SK-N-SH (cell line): ENCODE data around the gene UCN2.

Source experiments
- ELF1 ChIP-seq: IDR thresholded peaks from 2 replicates; pipeline ENCODE4 v1.4.0; 2012
- EP300 ChIP-seq, 2 experiments: IDR thresholded peaks; 2 replicates each; pipeline versions ENCODE4 v1.4.0 to v1.6.1; 2012; ENCODE audit warnings: borderline replicate concordance in 1 of 2, low read depth in 1 of 2, low read length in 1 of 2
- FOXJ3 ChIP-seq: sonication (generic); formaldehyde crosslinking; IDR thresholded peaks from 2 replicates; pipeline ENCODE4 v1.5.1; 2020; ENCODE audit warnings: mild to moderate bottlenecking, missing genetic modification reagents
- NRF1 ChIP-seq: IDR thresholded peaks from 2 replicates; pipeline ENCODE4 v1.6.1; 2012; ENCODE audit warnings: low read depth, mild to moderate bottlenecking, low read length
- POLR2AphosphoS5 ChIP-seq: IDR thresholded peaks from 2 replicates; pipeline ENCODE4 v1.6.1; 2012; ENCODE audit warnings: low read depth, low read length
- TEAD4 ChIP-seq: IDR thresholded peaks from 2 replicates; pipeline ENCODE4 v1.4.0; 2012; ENCODE audit warnings: mild to moderate bottlenecking, borderline replicate concordance; ENCODE audit not compliant: insufficient read depth
- YY1 ChIP-seq: IDR thresholded peaks from 2 replicates; pipeline ENCODE4 v1.4.0; 2012; ENCODE audit warnings: low read depth, mild to moderate bottlenecking
- TF ChIP-seq, protein P1 (sequence below): fragments of 200-600 bp; sonication (generic); IDR thresholded peaks from 2 replicates; pipeline ENCODE4 v1.6.1; 2017; ENCODE audit warnings: antibody characterized with exemption, mild to moderate bottlenecking, moderate library complexity
- TF ChIP-seq, protein P2 (sequence below): IDR thresholded peaks from 2 replicates; pipeline ENCODE4 v1.4.0; 2012; ENCODE audit warnings: low read depth, borderline replicate concordance

DNA sequence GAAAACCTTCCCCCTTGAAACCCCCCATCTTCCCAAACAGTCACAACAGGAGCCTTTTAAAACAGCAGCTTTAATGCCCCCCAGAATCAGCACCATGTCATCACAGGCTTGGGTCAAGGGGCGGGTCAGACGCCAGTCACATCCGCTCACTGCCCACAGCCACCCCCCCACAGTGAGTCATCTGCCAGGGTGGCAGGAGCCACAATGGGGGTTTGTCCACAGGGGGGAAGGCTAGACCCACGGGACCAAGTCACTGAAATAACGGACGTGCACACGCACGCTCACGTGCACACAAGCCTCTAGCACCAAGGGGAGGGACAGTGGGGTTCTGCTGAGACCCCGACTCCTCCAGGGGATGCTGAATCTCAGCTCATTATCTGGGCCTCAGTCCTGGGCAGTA lies 441 bp upstream of the UCN2 start:
- TF ChIP-seq ELF1: no peak
- no peak; a peak in 1 of 4 replicates for TF ChIP-seq EP300 (IDR thresholded peaks at IDR 0.05; ENCODE audit: borderline replicate concordance in 1 of 2, low read depth in 1 of 2, low read length in 1 of 2)
- TF ChIP-seq, protein P1, sequence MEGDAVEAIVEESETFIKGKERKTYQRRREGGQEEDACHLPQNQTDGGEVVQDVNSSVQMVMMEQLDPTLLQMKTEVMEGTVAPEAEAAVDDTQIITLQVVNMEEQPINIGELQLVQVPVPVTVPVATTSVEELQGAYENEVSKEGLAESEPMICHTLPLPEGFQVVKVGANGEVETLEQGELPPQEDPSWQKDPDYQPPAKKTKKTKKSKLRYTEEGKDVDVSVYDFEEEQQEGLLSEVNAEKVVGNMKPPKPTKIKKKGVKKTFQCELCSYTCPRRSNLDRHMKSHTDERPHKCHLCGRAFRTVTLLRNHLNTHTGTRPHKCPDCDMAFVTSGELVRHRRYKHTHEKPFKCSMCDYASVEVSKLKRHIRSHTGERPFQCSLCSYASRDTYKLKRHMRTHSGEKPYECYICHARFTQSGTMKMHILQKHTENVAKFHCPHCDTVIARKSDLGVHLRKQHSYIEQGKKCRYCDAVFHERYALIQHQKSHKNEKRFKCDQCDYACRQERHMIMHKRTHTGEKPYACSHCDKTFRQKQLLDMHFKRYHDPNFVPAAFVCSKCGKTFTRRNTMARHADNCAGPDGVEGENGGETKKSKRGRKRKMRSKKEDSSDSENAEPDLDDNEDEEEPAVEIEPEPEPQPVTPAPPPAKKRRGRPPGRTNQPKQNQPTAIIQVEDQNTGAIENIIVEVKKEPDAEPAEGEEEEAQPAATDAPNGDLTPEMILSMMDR: peak; percentile 30; the same call in 1 of the 2 replicates
- no peak for TF ChIP-seq POLR2AphosphoS5
- no peak for TF ChIP-seq TEAD4
- TF ChIP-seq YY1: 0 out of 2 replicates have a peak, but pooled peaks have one; percentile 16
- TF ChIP-seq, protein P2, sequence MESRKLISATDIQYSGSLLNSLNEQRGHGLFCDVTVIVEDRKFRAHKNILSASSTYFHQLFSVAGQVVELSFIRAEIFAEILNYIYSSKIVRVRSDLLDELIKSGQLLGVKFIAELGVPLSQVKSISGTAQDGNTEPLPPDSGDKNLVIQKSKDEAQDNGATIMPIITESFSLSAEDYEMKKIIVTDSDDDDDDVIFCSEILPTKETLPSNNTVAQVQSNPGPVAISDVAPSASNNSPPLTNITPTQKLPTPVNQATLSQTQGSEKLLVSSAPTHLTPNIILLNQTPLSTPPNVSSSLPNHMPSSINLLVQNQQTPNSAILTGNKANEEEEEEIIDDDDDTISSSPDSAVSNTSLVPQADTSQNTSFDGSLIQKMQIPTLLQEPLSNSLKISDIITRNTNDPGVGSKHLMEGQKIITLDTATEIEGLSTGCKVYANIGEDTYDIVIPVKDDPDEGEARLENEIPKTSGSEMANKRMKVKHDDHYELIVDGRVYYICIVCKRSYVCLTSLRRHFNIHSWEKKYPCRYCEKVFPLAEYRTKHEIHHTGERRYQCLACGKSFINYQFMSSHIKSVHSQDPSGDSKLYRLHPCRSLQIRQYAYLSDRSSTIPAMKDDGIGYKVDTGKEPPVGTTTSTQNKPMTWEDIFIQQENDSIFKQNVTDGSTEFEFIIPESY: no peak
- no peak for TF ChIP-seq NRF1
- TF ChIP-seq FOXJ3: no peak
